RWPE2 (cell line): Measurements from ENCODE around the gene CERS6.
A peak's percentile ranks its signal among the peaks of the same experiment; 100 is the strongest.

Experiments used
- ATAC-seq: fragments of 200-7000 bp; cut with Tn5 transposase; 3 replicates; pipeline ENCODE4 v1.9.1; 2021; ENCODE audit warnings: low read depth
- DNase-seq: peaks from one replicate; pipeline ENCODE4 v3.0.0-alpha.2; 2020; ENCODE audit warnings: low spot score
- H3K27ac ChIP-seq: fragments of 450-650 bp; 2 replicates; pipeline ENCODE4 v1.5.1; 2017; ENCODE audit warnings: mild to moderate bottlenecking; ENCODE audit not compliant: poor library complexity, severe bottlenecking
- H3K27me3 ChIP-seq: fragments of 250-450 bp; sonication (Bioruptor Pico); 2 replicates; pipeline ENCODE4 v1.5.1; 2021; ENCODE audit warnings: mild to moderate bottlenecking, moderate library complexity; ENCODE audit not compliant: insufficient read depth, poor library complexity, severe bottlenecking
- H3K36me3 ChIP-seq: fragments of 250-450 bp; sonication (Bioruptor Pico); 2 replicates; pipeline ENCODE4 v1.5.1; 2020; ENCODE audit warnings: low read depth, mild to moderate bottlenecking, moderate library complexity
- H3K4me1 ChIP-seq: fragments of 250-450 bp; sonication (Bioruptor Pico); 2 replicates; pipeline ENCODE4 v1.5.1; 2021; ENCODE audit warnings: mild to moderate bottlenecking, moderate library complexity; ENCODE audit not compliant: insufficient read depth, poor library complexity, severe bottlenecking
- H3K4me3 ChIP-seq: fragments of 250-450 bp; sonication (Bioruptor Pico); 2 replicates; pipeline ENCODE4 v1.5.1; 2021; ENCODE audit warnings: mild to moderate bottlenecking, moderate library complexity; ENCODE audit not compliant: severe bottlenecking
- H3K9me3 ChIP-seq: fragments of 250-450 bp; sonication (Bioruptor Pico); 2 replicates; pipeline ENCODE4 v1.5.1; 2021; ENCODE audit warnings: mild to moderate bottlenecking, moderate library complexity; ENCODE audit not compliant: severe bottlenecking
- CTCF ChIP-seq: fragments of 450-650 bp; IDR thresholded peaks from one replicate; pipeline ENCODE4 v1.5.1; 2017; ENCODE audit warnings: mild to moderate bottlenecking, moderate library complexity; ENCODE audit not compliant: poor library complexity, severe bottlenecking

The CERS6 gene

DNA sequence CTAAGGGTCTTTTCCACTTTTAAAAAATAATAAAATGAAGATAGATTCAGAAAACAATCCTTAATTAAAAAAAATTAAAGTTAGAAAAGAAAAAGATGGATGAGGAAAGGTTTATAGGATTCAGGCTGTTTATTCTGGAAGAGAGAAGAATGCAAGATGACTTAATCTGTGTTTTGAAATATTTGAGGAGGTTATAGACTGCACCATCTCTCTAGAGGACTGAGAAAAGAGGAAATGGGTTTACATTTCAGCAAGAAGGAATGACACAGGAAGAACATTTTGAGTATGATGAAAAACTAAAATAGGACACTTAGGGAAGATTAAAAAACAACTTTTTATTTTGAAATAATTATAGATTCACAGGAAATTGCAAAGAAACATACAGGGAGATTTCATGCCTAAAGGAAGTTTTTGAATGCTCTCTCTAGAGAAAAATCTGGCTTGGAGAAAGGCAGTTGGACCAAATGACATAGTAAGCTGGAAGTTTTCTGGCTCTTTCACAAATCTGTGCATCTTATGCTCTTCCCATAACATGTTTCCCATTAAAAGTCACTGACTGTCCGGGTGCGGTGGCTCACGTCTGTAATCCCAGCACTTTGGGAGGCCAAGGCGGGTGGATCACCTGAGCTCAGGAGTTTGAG, 75.0 kb downstream of the CERS6 start:
- Histone ChIP-seq H3K4me1 (peaks cover 38% of the 10 kb centered on the region), H3K27me3 (no peaks in the 10 kb centered on the region), H3K4me3 (no peak overlapping the region), H3K27ac (peak overlapping the region; percentile 25), H3K9me3 (peaks cover 2% of the 10 kb centered on the region), H3K36me3 (no peaks in the 10 kb centered on the region)
- DNase-seq: no peak
- no peak for TF ChIP-seq CTCF
- peak; percentile 43; the same call in 1 of the 3 replicates for ATAC-seq

- TF ChIP-seq CTCF: no peak
- Histone ChIP-seq H3K27ac (no peak overlapping the region), H3K4me1 (peaks cover 24% of the 10 kb centered on the region), H3K4me3 (no peak overlapping the region), H3K36me3 (no peaks in the 10 kb centered on the region), H3K9me3 (peaks cover 6% of the 10 kb centered on the region), H3K27me3 (no peaks in the 10 kb centered on the region)
- no peak for DNase-seq
- ATAC-seq: no peak
These were observed 78.9 kb downstream of the CERS6 start for GRCh38 chr2:168534926-168535325.

DNA sequence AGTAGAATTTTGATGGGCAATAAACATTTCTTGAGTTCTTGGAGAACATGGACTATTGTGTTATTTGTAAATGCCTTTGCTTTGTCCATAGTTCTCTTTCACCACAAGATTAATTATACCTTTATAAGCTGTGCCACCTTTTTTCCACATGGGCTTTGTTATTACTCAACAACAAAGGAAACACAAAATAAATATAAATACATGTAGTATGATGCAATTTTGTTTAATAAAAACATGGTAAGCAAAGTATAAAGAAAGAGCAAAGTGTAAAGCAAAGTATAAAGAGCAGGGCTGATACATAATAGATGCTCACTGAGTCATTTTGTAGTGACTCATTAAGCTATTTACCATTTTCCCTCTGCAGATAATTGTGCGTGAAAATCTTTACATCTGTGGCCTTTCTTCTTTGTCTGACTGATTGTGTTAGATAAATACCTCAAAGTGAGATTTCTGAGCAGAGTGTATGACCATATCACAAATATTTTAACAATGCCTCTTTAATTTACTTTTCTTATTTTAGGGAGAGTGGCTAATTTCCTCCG, 80.9 kb downstream of the CERS6 start:
- Histone ChIP-seq H3K9me3 (peaks cover 6% of the 10 kb centered on the region), H3K4me1 (peaks cover 14% of the 10 kb centered on the region), H3K27me3 (no peaks in the 10 kb centered on the region), H3K4me3 (no peak overlapping the region), H3K27ac (peak overlapping the region; percentile 28), H3K36me3 (no peaks in the 10 kb centered on the region)
- peak; percentile 81 for ATAC-seq
- DNase-seq: no peak
- no peak for TF ChIP-seq CTCF

- H3K4me3 ChIP-seq: no peak overlapping the region
- TF ChIP-seq CTCF: no peak
- H3K27ac ChIP-seq: peak overlapping the region; percentile 28
- no peaks in the 10 kb centered on the region for H3K27me3 ChIP-seq
- ATAC-seq (no peak), DNase-seq (no peak)
- H3K36me3 ChIP-seq: no peaks in the 10 kb centered on the region
- peaks cover 14% of the 10 kb centered on the region for H3K4me1 ChIP-seq
- H3K9me3 ChIP-seq: peaks cover 6% of the 10 kb centered on the region
These were observed 82.1 kb downstream of the CERS6 start for GRCh38 chr2:168538133-168538532.

- DNase-seq: no peak
- no peak for TF ChIP-seq CTCF
- peak; percentile 78 for ATAC-seq
These were observed 82.5 kb downstream of the CERS6 start for GRCh38 chr2:168538534-168538933.

More at GRCh38 chr2:168538534-168538933, 82.5 kb downstream of the CERS6 start:
- Histone ChIP-seq H3K9me3 (peaks cover 6% of the 10 kb centered on the region), H3K4me1 (peaks cover 14% of the 10 kb centered on the region), H3K4me3 (no peak overlapping the region), H3K27ac (peak overlapping the region; percentile 28), H3K27me3 (no peaks in the 10 kb centered on the region), H3K36me3 (no peaks in the 10 kb centered on the region)
